Measurements from ENCODE around the gene ENO3. TPM values are rescaled to one million over a fixed set of nuclear protein-coding genes. Genes with fewer than 3 reads are reported as not detected.
"Not testable (repeated sequence)": the region's sequence is repeated elsewhere in the genome, so short reads cannot be mapped to it uniquely, and the experiment has no call there.

ENO3 gene
- total and polyA plus RNA-seq, 2 experiments from 2014 or later = 12.1 to 19.6 TPM

DNA sequence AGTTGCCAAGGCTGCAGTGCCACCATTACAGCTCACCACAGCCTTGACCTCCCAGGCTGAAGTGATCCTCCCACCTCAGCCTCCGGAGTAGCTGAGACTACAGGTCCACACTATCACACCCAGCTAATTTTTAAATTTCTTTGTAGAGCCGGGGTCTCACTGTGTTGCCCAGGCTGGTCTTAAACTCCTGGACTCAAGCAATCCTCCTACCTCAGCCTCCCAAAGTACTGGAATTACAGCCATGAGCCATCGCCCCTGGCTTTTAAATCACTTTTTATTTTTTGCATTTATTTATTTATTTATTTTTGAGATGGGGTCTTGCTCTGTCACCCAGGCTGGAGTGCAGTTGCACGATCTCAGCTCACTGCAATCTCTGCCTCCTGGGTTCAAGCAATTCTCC is 36.4 kb upstream of the ENO3 start:
- H3K27me3 Mint-ChIP-seq (ENCODE audit: insufficient read depth, low read depth, poor library complexity); H3K4me2 ChIP-seq; H3K9me2 ChIP-seq (ENCODE audit: insufficient read depth); H3K9me3 Mint-ChIP-seq; H3K79me2 ChIP-seq (replicated peaks; ENCODE audit: insufficient read depth); ATAC-seq; H3K27me3 ChIP-seq (ENCODE audit: insufficient read depth); H3K4me3 ChIP-seq; H3K27ac ChIP-seq (ENCODE audit: low read depth); H3F3A ChIP-seq (replicated peaks; ENCODE audit: low read depth); H4K20me1 ChIP-seq (replicated peaks; ENCODE audit: insufficient read depth); H3K27ac Mint-ChIP-seq; H3K36me3 Mint-ChIP-seq (ENCODE audit: low read depth); H2AFZ ChIP-seq; H3K4me1 Mint-ChIP-seq; H3K36me3 ChIP-seq (ENCODE audit: insufficient read depth); DNase-seq (ENCODE audit: low spot score); H3K4me3 Mint-ChIP-seq: not testable (repeated sequence)
- H3K4me1 ChIP-seq (ENCODE audit: insufficient read depth) = peaks cover 12% of the 10 kb centered on the region

DNA sequence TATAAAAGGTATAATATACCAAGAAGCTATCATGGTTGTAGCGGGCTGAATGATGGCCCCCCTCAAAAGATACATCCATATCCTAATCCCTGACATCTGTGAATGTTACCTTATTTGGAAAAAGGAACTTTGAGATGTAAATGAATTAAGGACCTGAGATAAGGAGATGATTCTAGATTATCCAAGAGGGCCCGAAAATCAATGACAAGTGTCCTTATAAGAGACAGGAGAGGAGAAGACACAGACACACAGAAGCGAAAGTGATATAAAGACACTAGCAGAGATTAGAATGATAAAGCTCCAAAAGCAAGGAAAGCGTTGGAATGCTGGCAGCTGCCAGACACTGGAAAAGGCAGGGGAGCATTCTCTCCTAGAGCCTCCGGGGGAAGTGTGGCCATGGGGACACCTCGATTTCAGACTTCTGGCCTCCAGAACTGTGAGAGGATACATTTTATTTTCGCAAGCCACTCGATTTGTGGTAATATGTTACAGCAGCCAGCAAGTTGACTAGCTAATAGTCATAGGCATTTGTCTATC is 31.3 kb upstream of the ENO3 start:
- no peaks in the 10 kb centered on the region for H3K27me3 ChIP-seq (ENCODE audit: insufficient read depth)
- no peaks in the 10 kb centered on the region for H3K36me3 Mint-ChIP-seq (ENCODE audit: low read depth)
- H3K4me2 ChIP-seq = no peak overlapping the region
- H3K9me3 Mint-ChIP-seq = no peaks in the 10 kb centered on the region
- no peak overlapping the region for H2AFZ ChIP-seq
- H3K79me2 ChIP-seq (replicated peaks; ENCODE audit: insufficient read depth) = no peaks in the 10 kb centered on the region
- TF ChIP-seq NANOG (IDR thresholded peaks at IDR 0.05; ENCODE audit: borderline replicate concordance) (no peak), CREB1 (CRISPR knock-in tag; IDR thresholded peaks at IDR 0.05; ENCODE audit: low read depth) (no peak), EZH2 (IDR thresholded peaks at IDR 0.05; ENCODE audit: low read depth, unreplicated experiment) (no peak)
- TF ChIP-seq, protein P1, sequence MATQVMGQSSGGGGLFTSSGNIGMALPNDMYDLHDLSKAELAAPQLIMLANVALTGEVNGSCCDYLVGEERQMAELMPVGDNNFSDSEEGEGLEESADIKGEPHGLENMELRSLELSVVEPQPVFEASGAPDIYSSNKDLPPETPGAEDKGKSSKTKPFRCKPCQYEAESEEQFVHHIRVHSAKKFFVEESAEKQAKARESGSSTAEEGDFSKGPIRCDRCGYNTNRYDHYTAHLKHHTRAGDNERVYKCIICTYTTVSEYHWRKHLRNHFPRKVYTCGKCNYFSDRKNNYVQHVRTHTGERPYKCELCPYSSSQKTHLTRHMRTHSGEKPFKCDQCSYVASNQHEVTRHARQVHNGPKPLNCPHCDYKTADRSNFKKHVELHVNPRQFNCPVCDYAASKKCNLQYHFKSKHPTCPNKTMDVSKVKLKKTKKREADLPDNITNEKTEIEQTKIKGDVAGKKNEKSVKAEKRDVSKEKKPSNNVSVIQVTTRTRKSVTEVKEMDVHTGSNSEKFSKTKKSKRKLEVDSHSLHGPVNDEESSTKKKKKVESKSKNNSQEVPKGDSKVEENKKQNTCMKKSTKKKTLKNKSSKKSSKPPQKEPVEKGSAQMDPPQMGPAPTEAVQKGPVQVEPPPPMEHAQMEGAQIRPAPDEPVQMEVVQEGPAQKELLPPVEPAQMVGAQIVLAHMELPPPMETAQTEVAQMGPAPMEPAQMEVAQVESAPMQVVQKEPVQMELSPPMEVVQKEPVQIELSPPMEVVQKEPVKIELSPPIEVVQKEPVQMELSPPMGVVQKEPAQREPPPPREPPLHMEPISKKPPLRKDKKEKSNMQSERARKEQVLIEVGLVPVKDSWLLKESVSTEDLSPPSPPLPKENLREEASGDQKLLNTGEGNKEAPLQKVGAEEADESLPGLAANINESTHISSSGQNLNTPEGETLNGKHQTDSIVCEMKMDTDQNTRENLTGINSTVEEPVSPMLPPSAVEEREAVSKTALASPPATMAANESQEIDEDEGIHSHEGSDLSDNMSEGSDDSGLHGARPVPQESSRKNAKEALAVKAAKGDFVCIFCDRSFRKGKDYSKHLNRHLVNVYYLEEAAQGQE (IDR thresholded peaks at IDR 0.05; ENCODE audit: unreplicated experiment) = no peak
- TF ChIP-seq, protein P2, sequence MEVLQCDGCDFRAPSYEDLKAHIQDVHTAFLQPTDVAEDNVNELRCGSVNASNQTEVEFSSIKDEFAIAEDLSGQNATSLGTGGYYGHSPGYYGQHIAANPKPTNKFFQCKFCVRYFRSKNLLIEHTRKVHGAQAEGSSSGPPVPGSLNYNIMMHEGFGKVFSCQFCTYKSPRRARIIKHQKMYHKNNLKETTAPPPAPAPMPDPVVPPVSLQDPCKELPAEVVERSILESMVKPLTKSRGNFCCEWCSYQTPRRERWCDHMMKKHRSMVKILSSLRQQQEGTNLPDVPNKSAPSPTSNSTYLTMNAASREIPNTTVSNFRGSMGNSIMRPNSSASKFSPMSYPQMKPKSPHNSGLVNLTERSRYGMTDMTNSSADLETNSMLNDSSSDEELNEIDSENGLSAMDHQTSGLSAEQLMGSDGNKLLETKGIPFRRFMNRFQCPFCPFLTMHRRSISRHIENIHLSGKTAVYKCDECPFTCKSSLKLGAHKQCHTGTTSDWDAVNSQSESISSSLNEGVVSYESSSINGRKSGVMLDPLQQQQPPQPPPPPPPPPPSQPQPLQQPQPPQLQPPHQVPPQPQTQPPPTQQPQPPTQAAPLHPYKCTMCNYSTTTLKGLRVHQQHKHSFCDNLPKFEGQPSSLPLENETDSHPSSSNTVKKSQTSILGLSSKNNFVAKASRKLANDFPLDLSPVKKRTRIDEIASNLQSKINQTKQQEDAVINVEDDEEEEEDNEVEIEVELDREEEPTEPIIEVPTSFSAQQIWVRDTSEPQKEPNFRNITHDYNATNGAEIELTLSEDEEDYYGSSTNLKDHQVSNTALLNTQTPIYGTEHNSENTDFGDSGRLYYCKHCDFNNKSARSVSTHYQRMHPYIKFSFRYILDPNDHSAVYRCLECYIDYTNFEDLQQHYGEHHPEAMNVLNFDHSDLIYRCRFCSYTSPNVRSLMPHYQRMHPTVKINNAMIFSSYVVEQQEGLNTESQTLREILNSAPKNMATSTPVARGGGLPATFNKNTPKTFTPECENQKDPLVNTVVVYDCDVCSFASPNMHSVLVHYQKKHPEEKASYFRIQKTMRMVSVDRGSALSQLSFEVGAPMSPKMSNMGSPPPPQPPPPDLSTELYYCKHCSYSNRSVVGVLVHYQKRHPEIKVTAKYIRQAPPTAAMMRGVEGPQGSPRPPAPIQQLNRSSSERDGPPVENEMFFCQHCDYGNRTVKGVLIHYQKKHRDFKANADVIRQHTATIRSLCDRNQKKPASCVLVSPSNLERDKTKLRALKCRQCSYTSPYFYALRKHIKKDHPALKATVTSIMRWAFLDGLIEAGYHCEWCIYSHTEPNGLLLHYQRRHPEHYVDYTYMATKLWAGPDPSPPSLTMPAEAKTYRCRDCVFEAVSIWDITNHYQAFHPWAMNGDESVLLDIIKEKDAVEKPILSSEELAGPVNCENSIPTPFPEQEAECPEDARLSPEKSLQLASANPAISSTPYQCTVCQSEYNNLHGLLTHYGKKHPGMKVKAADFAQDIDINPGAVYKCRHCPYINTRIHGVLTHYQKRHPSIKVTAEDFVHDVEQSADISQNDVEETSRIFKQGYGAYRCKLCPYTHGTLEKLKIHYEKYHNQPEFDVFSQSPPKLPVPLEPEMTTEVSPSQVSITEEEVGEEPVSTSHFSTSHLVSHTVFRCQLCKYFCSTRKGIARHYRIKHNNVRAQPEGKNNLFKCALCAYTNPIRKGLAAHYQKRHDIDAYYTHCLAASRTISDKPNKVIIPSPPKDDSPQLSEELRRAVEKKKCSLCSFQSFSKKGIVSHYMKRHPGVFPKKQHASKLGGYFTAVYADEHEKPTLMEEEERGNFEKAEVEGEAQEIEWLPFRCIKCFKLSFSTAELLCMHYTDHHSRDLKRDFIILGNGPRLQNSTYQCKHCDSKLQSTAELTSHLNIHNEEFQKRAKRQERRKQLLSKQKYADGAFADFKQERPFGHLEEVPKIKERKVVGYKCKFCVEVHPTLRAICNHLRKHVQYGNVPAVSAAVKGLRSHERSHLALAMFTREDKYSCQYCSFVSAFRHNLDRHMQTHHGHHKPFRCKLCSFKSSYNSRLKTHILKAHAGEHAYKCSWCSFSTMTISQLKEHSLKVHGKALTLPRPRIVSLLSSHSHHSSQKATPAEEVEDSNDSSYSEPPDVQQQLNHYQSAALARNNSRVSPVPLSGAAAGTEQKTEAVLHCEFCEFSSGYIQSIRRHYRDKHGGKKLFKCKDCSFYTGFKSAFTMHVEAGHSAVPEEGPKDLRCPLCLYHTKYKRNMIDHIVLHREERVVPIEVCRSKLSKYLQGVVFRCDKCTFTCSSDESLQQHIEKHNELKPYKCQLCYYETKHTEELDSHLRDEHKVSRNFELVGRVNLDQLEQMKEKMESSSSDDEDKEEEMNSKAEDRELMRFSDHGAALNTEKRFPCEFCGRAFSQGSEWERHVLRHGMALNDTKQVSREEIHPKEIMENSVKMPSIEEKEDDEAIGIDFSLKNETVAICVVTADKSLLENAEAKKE (CRISPR knock-in tag; IDR thresholded peaks at IDR 0.05) = no peak
- 0 out of 2 replicates have a peak, but pooled peaks cover 6% of the 10 kb centered on the region for H3K4me1 ChIP-seq (ENCODE audit: insufficient read depth)
- H4K20me1 ChIP-seq (replicated peaks; ENCODE audit: insufficient read depth) = no peaks in the 10 kb centered on the region
- peaks cover 2% of the 10 kb centered on the region; the same call in 1 of the 2 replicates for H3F3A ChIP-seq (replicated peaks; ENCODE audit: low read depth)
- no peaks in the 10 kb centered on the region for H3K9me2 ChIP-seq (ENCODE audit: insufficient read depth)
- peaks cover 9% of the 10 kb centered on the region for H3K4me1 Mint-ChIP-seq
- DNase-seq (ENCODE audit: low spot score) = peak; percentile 81
- ATAC-seq = peak; percentile 92
- H3K27ac ChIP-seq (ENCODE audit: low read depth) = peak overlapping the region; percentile 40; the same call in 1 of the 2 replicates
- H3K36me3 ChIP-seq (ENCODE audit: insufficient read depth) = no peaks in the 10 kb centered on the region
- no peak overlapping the region for H3K4me3 Mint-ChIP-seq
- peaks cover 8% of the 10 kb centered on the region for H3K27me3 Mint-ChIP-seq (ENCODE audit: insufficient read depth, low read depth, poor library complexity)
- H3K4me3 ChIP-seq = no peak overlapping the region
- H3K27ac Mint-ChIP-seq = peak overlapping the region; percentile 7; the same call in 1 of the 2 replicates
